HepG2 (cell line): ENCODE measurements around the gene TAS1R1. TPM values are rescaled to one million over a fixed set of nuclear protein-coding genes. Genes with fewer than 3 reads are reported as not detected.

Experiments
- CBX2 ChIP-seq, 2 experiments: fragments of 200-600 bp in 1 of 2; sonication (generic); formaldehyde crosslinking in 1 of 2; IDR thresholded peaks; 2 replicates each; pipeline versions ENCODE4 v1.7.0 to v1.8.1; 2018 to 2022; ENCODE audit warnings: low read depth in 2 of 2, low read length in 1 of 2, mild to moderate bottlenecking in 1 of 2, missing genetic modification reagents in 1 of 2
- CCDC6 ChIP-seq: sonication (generic); formaldehyde crosslinking; IDR thresholded peaks from 2 replicates; pipeline ENCODE4 v1.8.1; 2022; ENCODE audit warnings: mild to moderate bottlenecking, missing genetic modification reagents, moderate library complexity
- DNMT1 ChIP-seq: sonication (generic); formaldehyde crosslinking; IDR thresholded peaks from 2 replicates; pipeline ENCODE4 v1.5.1; 2020; ENCODE audit warnings: mild to moderate bottlenecking, missing genetic modification reagents
- GPBP1L1 ChIP-seq: sonication (generic); formaldehyde crosslinking; IDR thresholded peaks from 2 replicates; pipeline ENCODE4 v1.5.0; 2020; ENCODE audit warnings: mild to moderate bottlenecking, missing genetic modification reagents
- HOXA3 ChIP-seq: sonication (generic); formaldehyde crosslinking; IDR thresholded peaks from 2 replicates; pipeline ENCODE4 v1.5.0; 2020; ENCODE audit warnings: missing genetic modification reagents
- PRDM10 ChIP-seq: sonication (generic); formaldehyde crosslinking; IDR thresholded peaks from 2 replicates; pipeline ENCODE4 v1.4.0; 2020; ENCODE audit warnings: low read depth, missing genetic modification reagents
- RARA ChIP-seq: IDR thresholded peaks from 2 replicates; pipeline ENCODE4 v1.6.1; 2016; ENCODE audit warnings: missing genetic modification reagents, missing compliant biosample characterization
- RERE ChIP-seq: IDR thresholded peaks from 2 replicates; pipeline ENCODE4 v1.6.1; 2016; ENCODE audit warnings: low read depth, missing genetic modification reagents, missing compliant biosample characterization
- ZBTB26 ChIP-seq: IDR thresholded peaks from 2 replicates; pipeline ENCODE4 v1.6.1; 2016; ENCODE audit warnings: missing compliant biosample characterization, missing genetic modification reagents, borderline replicate concordance
- ZNF687 ChIP-seq: sonication (generic); formaldehyde crosslinking; IDR thresholded peaks from 2 replicates; pipeline ENCODE4 v1.5.1; 2020; ENCODE audit warnings: mild to moderate bottlenecking, missing genetic modification reagents, moderate library complexity
- ZNF780A ChIP-seq: sonication (generic); formaldehyde crosslinking; IDR thresholded peaks from 2 replicates; pipeline ENCODE4 v1.8.0; 2022; ENCODE audit warnings: mild to moderate bottlenecking, missing genetic modification reagents, moderate library complexity
- polyA plus RNA-seq, 8 experiments: library from polyadenylated mRNA; depleted of rRNA in 3 of 8; stranded (reverse) in 7 of 8; unstranded in 1 of 8; fragments of >200 nt; fragmentation: Illumina TruSeq in 4 of 8; extraction: Trizol in 4 of 8; gene quantifications; 2 replicates each; pipeline versions ENCODE4 v1.2.1 to v1.2.3, GENCODE V29; 2011 to 2016; ENCODE audit warnings: low read depth in 4 of 8, missing spikeins in 1 of 8, mixed read lengths in 1 of 8; ENCODE audit not compliant: insufficient read depth in 1 of 8
- total RNA-seq, 5 experiments: library from RNA; depleted of rRNA; stranded (reverse); fragments of >200 nt; fragmentation: Illumina TruSeq; extraction: Trizol; gene quantifications; 2 replicates each; pipeline ENCODE4 v1.2.3, GENCODE V29; 2016; ENCODE audit warnings: low read depth in 1 of 5

The TAS1R1 gene
- total and polyA plus RNA-seq, 2 of the 13 experiments (the other 11 are each of a cell fraction or from before 2014, with no cell fraction given), result 1.4 to 1.6 TPM

- no peak for TF ChIP-seq RERE (CRISPR knock-in tag)
- TF ChIP-seq DNMT1 (CRISPR knock-in tag), result no peak
- TF ChIP-seq GPBP1L1, result no peak
- TF ChIP-seq RARA (CRISPR knock-in tag), result no peak
- TF ChIP-seq CBX2 (IDR thresholded peaks at IDR 0.05; ENCODE audit: low read depth, low read length), result no peak
- no peak for TF ChIP-seq CBX2 (CRISPR knock-in tag; IDR thresholded peaks at IDR 0.05; ENCODE audit: low read depth)
- no peak for TF ChIP-seq ZBTB26 (CRISPR knock-in tag)
- no peak for TF ChIP-seq PRDM10 (CRISPR knock-in tag)
- TF ChIP-seq ZNF780A (CRISPR knock-in tag), result no peak
- TF ChIP-seq ZNF687 (CRISPR knock-in tag), result peak; percentile 63
- TF ChIP-seq CCDC6, result peak; percentile 68; the same call in 1 of the 2 replicates
- 0 out of 2 replicates have a peak, but pooled peaks have one; percentile 7 for TF ChIP-seq HOXA3
These were observed 57.7 kb downstream of the TAS1R1 start (continued) for GRCh38 chr1:6612641-6613360.
